Testis (tissue), 3 donors: ENCODE measurements around the gene CABP2. TPM values are rescaled to one million over a fixed set of nuclear protein-coding genes. Genes with fewer than 3 reads are reported as not detected.

Experiments used
- DNase-seq: peaks from one replicate; pipeline ENCODE4 v3.0.0-alpha.2; 2019
- H3K27ac ChIP-seq, 2 donors: fragments of 200-600 bp; sonication (generic); one replicate each; pipeline ENCODE4 v1.5.1; 2019
- H3K27me3 ChIP-seq: fragments of 200-600 bp; sonication (generic); one replicate; pipeline ENCODE4 v1.5.1; 2019
- H3K36me3 ChIP-seq: fragments of 200-600 bp; sonication (generic); one replicate; pipeline ENCODE4 v1.5.1; 2017; ENCODE audit warnings: low read depth; ENCODE audit errors: missing control alignments
- H3K4me1 ChIP-seq: fragments of 200-600 bp; sonication (generic); one replicate; pipeline ENCODE4 v1.5.1; 2019
- H3K4me3 ChIP-seq, 2 donors: fragments of 200-600 bp; sonication (generic); one replicate each; pipeline ENCODE4 v1.5.1; 2017 to 2019
- H3K9me3 ChIP-seq: fragments of 200-600 bp; sonication (generic); one replicate; pipeline ENCODE4 v1.5.1; 2017
- POLR2A ChIP-seq: fragments of 450-650 bp; IDR thresholded peaks from one replicate; pipeline ENCODE4 v1.6.1; 2017; ENCODE audit warnings: antibody characterized with exemption, mild to moderate bottlenecking, moderate library complexity
- WGBS, 2 donors: methylation state at CpG; one replicate each; pipeline ENCODE4 v1.1.5; 2018; 5-methylcytosine and 5-hydroxymethylcytosine counted together
- intact Hi-C: fragments of 100-400 bp; cut with DNase I; formaldehyde crosslinking; loops from one replicate; pipeline ENCODE4 v1.15.1; 2023; ENCODE audit warnings: low total_unique reads
- polyA plus RNA-seq: library from polyadenylated mRNA; stranded (reverse); fragments of 350-450 nt; fragmentation: Illumina TruSeq; extraction: RNeasy Lipid Tissue Mini Kit (QIAGEN cat#74804); gene quantifications from one replicate; pipeline ENCODE4 v1.2.3, GENCODE V29; 2014; ENCODE audit warnings: low read depth, low replicate concordance; ENCODE audit not compliant: insufficient read depth
- total RNA-seq, 2 donors: library from RNA; depleted of rRNA; stranded (reverse); fragments of >200 nt; gene quantifications; one replicate each; pipeline ENCODE4 v1.2.3, GENCODE V29; 2016
- TF ChIP-seq, protein P1 (sequence below), 3 experiments: fragments of 450-650 bp in 2 of 3; fragments of 200-600 bp in 1 of 3; sonication (generic) in 1 of 3; IDR thresholded peaks; one replicate each; pipeline ENCODE4 v1.5.1; 2016 to 2019; ENCODE audit warnings: antibody characterized with exemption in 3 of 3, mild to moderate bottlenecking in 2 of 3, moderate library complexity in 1 of 3

CABP2 gene
- total and polyA plus RNA-seq, 3 donors from 2014 or later = not detected

DNA sequence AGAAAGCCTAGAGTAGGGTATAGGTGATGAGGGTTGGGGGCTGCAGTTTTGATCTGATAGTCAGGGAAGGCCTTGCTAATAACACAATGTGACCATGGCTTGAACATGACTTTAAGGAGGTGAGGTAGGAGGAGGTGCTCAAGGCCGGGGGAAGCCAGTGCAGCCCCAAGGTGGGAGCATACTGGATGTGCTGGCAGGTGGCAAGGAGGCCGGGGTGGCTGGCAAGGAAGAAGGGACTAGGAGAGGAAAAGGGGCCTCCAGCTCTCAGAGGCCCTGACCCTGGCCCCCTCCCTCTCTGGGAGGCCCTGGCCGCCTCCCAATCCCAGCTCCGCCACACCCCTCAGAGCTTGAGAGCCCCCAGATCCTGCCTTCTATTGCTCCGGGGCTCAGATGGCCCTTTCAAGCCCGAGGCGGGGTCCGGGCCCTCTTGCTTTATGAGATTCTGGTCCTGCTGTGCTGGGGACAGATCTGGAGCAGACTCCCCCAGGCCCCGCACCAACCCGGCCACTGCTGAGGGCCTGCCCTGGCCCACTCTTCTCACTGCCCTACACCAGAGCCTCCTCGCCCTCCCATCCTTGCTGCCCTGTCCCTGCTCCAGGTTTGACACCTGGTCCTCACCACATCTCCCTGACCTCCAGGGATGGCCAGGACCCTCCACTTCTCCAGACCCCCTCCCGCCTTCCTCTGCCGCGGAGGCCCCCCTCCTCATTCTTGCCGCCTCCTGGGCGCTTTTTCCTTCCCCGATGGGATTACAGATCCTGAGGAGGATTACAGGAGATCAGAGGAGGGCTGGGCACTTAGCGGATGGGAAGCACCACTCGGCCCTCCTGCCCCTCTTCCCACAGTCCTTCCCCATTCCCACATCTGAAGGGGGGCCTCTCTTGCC lies 19.9 kb downstream of the CABP2 start:
- no peaks in the 10 kb centered on the region for H3K9me3 ChIP-seq
- WGBS, 2 donors = 65 to 69% methylated on average over 15 to 19 of the region's 19 CpGs
- DNase-seq = no peak
- H3K27me3 ChIP-seq = no peaks in the 10 kb centered on the region
- H3K27ac ChIP-seq = no peak overlapping the region
- no peak for TF ChIP-seq POLR2A
- TF ChIP-seq, protein P1, sequence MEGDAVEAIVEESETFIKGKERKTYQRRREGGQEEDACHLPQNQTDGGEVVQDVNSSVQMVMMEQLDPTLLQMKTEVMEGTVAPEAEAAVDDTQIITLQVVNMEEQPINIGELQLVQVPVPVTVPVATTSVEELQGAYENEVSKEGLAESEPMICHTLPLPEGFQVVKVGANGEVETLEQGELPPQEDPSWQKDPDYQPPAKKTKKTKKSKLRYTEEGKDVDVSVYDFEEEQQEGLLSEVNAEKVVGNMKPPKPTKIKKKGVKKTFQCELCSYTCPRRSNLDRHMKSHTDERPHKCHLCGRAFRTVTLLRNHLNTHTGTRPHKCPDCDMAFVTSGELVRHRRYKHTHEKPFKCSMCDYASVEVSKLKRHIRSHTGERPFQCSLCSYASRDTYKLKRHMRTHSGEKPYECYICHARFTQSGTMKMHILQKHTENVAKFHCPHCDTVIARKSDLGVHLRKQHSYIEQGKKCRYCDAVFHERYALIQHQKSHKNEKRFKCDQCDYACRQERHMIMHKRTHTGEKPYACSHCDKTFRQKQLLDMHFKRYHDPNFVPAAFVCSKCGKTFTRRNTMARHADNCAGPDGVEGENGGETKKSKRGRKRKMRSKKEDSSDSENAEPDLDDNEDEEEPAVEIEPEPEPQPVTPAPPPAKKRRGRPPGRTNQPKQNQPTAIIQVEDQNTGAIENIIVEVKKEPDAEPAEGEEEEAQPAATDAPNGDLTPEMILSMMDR (IDR thresholded peaks at IDR 0.05) = no peak
- H3K4me1 ChIP-seq = peaks cover 21% of the 10 kb centered on the region
- H3K36me3 ChIP-seq = no peaks in the 10 kb centered on the region
- intact Hi-C loops = no loop called here
- peak overlapping the region; percentile 54 for H3K4me3 ChIP-seq

DNA sequence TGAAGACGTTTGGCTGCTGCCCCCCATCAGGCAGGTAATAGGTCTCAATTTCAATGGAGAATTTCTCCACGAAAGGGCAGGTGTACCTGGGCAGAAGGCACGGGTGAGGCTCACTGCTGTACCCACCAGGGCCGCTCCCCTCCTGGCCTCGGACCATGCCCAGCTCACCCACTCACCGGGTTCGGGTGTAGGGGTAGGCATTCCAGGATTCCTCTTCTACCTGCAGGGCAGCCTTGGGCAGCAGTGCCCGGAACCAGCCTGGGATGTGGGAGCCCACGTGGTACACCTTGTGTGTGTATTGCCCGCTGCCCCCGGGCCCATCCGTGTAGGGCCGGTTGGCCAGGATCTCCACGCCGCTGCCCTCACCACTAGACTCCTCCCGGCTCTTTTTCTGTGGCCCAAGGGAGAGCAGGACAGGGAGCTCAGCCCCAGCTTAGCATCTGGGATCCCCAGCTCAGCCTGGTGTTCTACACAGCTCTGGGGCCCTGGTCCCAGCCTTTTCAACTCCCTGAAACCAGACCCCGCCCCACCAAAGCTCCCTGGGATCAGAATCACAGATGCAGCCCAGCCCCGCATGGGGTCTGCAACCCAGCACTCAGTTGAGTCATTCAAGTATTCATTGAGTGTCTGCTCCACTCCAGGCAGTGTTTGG lies 20.8 kb downstream of the CABP2 start:
- Histone ChIP-seq H3K27ac (no peak overlapping the region), H3K27me3 (no peaks in the 10 kb centered on the region), H3K4me3 (no peak overlapping the region), H3K36me3 (no peaks in the 10 kb centered on the region), H3K9me3 (no peaks in the 10 kb centered on the region), H3K4me1 (peaks cover 18% of the 10 kb centered on the region)
- no peak for DNase-seq
- TF ChIP-seq, protein P1 (IDR thresholded peaks at IDR 0.05) = no peak
- no peak for TF ChIP-seq POLR2A
- intact Hi-C loops = no loop called here
- 96 to 97% methylated on average over 7 to 18 of the region's 18 CpGs for WGBS, 2 donors

DNA sequence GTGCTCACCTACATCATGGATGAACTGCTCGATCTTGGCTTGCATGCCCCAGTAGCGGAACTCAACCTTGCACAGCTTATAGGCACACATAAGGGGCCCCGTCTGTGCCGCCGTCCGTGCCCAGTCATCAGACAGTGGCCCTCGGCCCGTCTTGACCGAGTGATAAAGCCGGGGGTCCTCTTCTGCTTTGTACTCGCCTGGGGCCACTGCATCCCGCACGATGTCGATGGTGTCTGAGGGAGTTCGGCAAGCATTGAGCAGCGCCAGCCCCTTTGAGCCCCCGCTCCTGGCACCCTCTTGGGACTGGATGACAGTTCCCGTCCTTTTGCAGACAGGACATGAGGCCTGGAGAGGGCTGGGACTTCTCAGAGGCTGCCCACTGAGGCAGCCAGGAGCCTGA lies 21.4 kb downstream of the CABP2 start:
- 94 to 95% methylated on average over 13 to 15 of the region's 18 CpGs for WGBS, 2 donors
- Histone ChIP-seq H3K36me3 (no peaks in the 10 kb centered on the region), H3K4me1 (peaks cover 12% of the 10 kb centered on the region), H3K27me3 (no peaks in the 10 kb centered on the region), H3K4me3 (no peak overlapping the region), H3K9me3 (no peaks in the 10 kb centered on the region), H3K27ac (no peak overlapping the region)
- TF ChIP-seq, protein P1 (IDR thresholded peaks at IDR 0.05) = no peak
- no peak for TF ChIP-seq POLR2A
- no peak for DNase-seq
- intact Hi-C loops = no loop called here

DNA sequence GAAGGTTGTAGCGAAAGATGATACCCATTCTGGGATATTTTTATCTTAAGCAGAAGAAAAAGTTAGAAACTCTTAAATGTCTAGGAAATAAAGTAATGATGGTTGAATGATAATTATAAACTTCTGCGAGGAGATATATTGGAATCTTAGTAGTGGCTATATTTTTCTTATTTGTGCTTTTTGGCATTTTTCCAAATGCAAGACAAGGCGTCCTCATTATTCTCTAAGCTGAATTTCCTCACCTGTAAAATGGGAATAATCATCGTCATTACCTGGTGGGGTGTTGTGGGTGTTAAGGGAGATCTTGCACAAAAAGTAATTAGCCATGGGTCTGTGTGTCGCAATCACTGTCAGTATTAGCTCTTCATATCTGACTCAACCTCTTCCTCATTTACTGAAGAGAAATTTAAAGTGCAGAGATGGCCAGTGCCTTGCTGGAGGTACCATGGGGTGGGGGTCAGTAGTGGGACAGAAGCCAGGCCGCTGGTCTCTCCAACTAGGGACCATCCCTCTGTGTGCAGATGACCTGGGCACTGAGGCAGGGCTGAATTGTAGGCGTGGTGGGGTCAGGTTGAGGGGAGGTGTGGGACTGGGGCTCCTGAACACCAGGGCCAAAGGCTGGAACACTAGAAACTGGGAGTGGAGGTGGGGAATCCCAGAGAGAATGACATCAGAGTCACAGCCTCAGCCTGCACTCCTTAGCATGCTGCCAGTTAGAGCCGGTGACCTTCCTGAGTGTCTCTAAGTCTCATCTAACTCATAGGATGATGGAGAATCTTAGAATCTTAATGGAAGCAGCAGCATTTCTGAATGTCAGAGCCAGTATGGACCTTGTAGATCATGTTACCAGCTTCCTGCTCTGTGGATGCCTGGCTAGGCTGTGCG lies 22.2 kb downstream of the CABP2 start:
- H3K4me3 ChIP-seq = no peak overlapping the region
- H3K27me3 ChIP-seq = no peaks in the 10 kb centered on the region
- WGBS, 2 donors = 93 to 95% methylated on average over 9 of the region's 9 CpGs
- peaks cover 8% of the 10 kb centered on the region for H3K4me1 ChIP-seq
- DNase-seq = no peak
- H3K36me3 ChIP-seq = no peaks in the 10 kb centered on the region
- TF ChIP-seq, protein P1 (IDR thresholded peaks at IDR 0.05) = no peak
- no peak for TF ChIP-seq POLR2A
- intact Hi-C loops = no loop called here
- no peaks in the 10 kb centered on the region for H3K9me3 ChIP-seq
- H3K27ac ChIP-seq = no peak overlapping the region
